Right cardiac atrium (tissue), 5 donors: Measurements from ENCODE around the gene CYGB. TPM values are rescaled to one million over a fixed set of nuclear protein-coding genes. Genes with fewer than 3 reads are reported as not detected.
"Not testable (repeated sequence)": the region's sequence is repeated elsewhere in the genome, so short reads cannot be mapped to it uniquely, and the experiment has no call there.

ENCODE experiments used
- ATAC-seq, 2 donors: fragments of 200-7000 bp; cut with Tn5 transposase; one replicate each; pipeline versions ENCODE4 v1.8.0 to v1.9.1; 2020; ENCODE audit warnings: moderate library complexity in 2 of 2, mild to moderate bottlenecking in 1 of 2
- DNase-seq, 3 donors: peaks; one replicate each; pipeline ENCODE4 v3.0.0-alpha.2; 2020
- H3K27ac ChIP-seq: one replicate; pipeline ENCODE4 v1.5.1; 2013; ENCODE audit warnings: mild to moderate bottlenecking, low read length, control low read depth, moderate library complexity
- H3K27me3 ChIP-seq: one replicate; pipeline ENCODE4 v1.6.1; 2013; ENCODE audit not compliant: control insufficient read depth, insufficient read depth
- H3K4me1 ChIP-seq: one replicate; pipeline ENCODE4 v1.6.1; 2013; ENCODE audit warnings: low read length; ENCODE audit not compliant: control insufficient read depth, insufficient read depth
- H3K4me3 ChIP-seq: one replicate; pipeline ENCODE4 v1.5.1; 2013; ENCODE audit warnings: low read length, control low read depth
- H3K9me3 ChIP-seq: one replicate; pipeline ENCODE4 v1.6.1; 2013; ENCODE audit warnings: low read length; ENCODE audit not compliant: control insufficient read depth
- WGBS: extraction: QIAGEN DNeasy Blood & Tissue Kit; methylation state at CpG from one replicate; pipeline ENCODE4 v1.1.7; 2013; 5-methylcytosine and 5-hydroxymethylcytosine counted together
- intact Hi-C, 4 donors: fragments of 100-400 bp; cut with DNase I; formaldehyde crosslinking; loops; one replicate each; pipeline versions ENCODE4 v1.11.0 to v1.14.0; 2022 to 2023
- polyA plus RNA-seq: library from polyadenylated mRNA; stranded (reverse); fragments of 200-250 nt; gene quantifications from one replicate; pipeline ENCODE4 v1.2.3, GENCODE V29; 2013
- total RNA-seq, 4 donors: library from RNA; stranded (reverse); fragmentation: NEBNext Ultra II Directional; extraction: Animal tissue kit (Norgen Biotek cat#: 25700); gene quantifications; one replicate each; pipeline ENCODE4 v1.2.1, GENCODE V29; 2021
- donor health status: healthy with polysubstance abuse.
- donor health status: DM: no; HTN: yes; CAD: no.
- donor health status: DM: no; HTN: no; CAD: no.
- donor health status: DM: no; HTN: yes; CAD: no; lungs with severe emphysema.
- donor health status: DM: yes; HTN: yes; CAD: no.

Gene CYGB
- total and polyA plus RNA-seq, 5 donors = 46.6 to 83.9 (median 65.5) TPM

GRCh38 chr17:76560036-76560876, 22.7 kb upstream of the CYGB start:
- ATAC-seq (no peak), DNase-seq (no peak)
- H3K4me3 ChIP-seq = no peak overlapping the region
- H3K27ac ChIP-seq = peak overlapping the region; percentile 36
- H3K27me3 ChIP-seq = no peaks in the 10 kb centered on the region
- intact Hi-C loops = no loop called here
- no peaks in the 10 kb centered on the region for H3K9me3 ChIP-seq
- peaks cover 2% of the 10 kb centered on the region for H3K4me1 ChIP-seq
- WGBS = 86% methylated on average over 10 of the region's 10 CpGs

GRCh38 chr17:76559460-76559859, 22.0 kb upstream of the CYGB start:
- ATAC-seq, DNase-seq, H3K27me3 ChIP-seq, H3K4me3 ChIP-seq, H3K4me1 ChIP-seq, H3K9me3 ChIP-seq: not testable (repeated sequence)
- WGBS = 77% methylated on average over 7 of the region's 7 CpGs
- peak overlapping the region; percentile 71 for H3K27ac ChIP-seq
- intact Hi-C loops = loop anchor here in 2 of 4 donors (5.0 to 10.0 kb wide), 4 partner anchors 37 to 155 kb away; partner anchors contain the start of gene MXRA7 (in 1 of the 2)

GRCh38 chr17:76558198-76559095, 20.9 kb upstream of the CYGB start:
- Histone ChIP-seq H3K4me1 (peaks cover 2% of the 10 kb centered on the region), H3K4me3 (peak overlapping the region; percentile 80), H3K27ac (peak overlapping the region; percentile 90), H3K9me3 (no peaks in the 10 kb centered on the region), H3K27me3 (no peaks in the 10 kb centered on the region)
- ATAC-seq (peak in 1 of 2 donors; percentile 47), DNase-seq (no peak)
- WGBS = under 1% methylated on average over 14 of the region's 14 CpGs
- intact Hi-C loops = loop anchor here in 2 of 4 donors (5.0 to 10.0 kb wide), 4 partner anchors 36 to 156 kb away; partner anchors contain the start of gene MXRA7 (in 1 of the 2)

DNA sequence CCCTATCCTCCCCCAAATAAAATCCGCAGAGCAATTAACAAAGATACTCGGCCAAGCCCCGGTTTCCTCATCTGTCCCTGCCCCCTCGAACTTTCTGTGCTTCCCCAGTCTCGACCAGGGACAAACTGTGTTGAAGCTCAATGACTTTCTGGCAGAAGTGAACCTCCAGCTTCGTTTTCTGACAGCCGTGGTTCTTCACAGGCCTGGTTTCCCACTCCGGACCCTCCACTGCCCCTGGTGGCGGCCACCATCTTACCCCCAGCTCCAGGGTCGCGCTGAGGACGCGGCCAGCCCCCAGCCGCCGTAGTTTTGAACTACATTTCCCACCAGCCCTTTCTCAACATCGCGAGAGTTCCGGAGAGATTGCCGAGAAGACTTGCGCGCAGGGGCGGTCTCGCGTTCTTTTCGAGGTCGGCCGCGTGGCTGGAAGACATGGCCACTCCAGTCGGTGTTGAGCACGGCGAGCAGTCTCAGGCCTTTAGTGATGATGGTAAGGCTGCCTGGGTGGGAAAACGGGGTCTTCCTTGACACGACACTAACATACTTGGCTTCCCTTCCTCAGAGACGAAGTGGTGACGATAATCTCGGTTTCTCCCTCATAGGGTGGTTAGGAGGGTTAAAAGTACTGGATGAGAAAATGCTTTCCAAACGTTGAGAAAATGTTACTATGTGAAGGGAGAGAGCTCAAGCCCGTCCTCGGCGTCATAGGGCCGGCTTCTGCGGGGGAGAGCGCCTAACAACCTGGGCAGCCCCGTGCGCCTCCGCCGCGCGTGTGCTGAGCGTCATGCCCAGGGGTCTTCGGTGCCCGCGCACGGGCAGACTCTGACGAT, 20.1 kb upstream of the CYGB start:
- intact Hi-C loops = loop anchor here in 2 of 4 donors (5.0 to 10.0 kb wide), 4 partner anchors 35 to 157 kb away; partner anchors contain the start of gene MXRA7 (in 1 of the 2)
- WGBS = under 1% methylated on average over 55 of the region's 55 CpGs
- Histone ChIP-seq H3K4me3 (peak overlapping the region; percentile 80), H3K4me1 (peaks cover 2% of the 10 kb centered on the region), H3K27ac (peak overlapping the region; percentile 92), H3K9me3 (no peaks in the 10 kb centered on the region), H3K27me3 (no peaks in the 10 kb centered on the region)
- peak; percentile 95 to 97 (median 97) for DNase-seq
- ATAC-seq = peak; percentile 93 to 94

GRCh38 chr17:76556765-76557367, 19.4 kb upstream of the CYGB start:
- Histone ChIP-seq H3K9me3 (no peaks in the 10 kb centered on the region), H3K4me1 (peaks cover 2% of the 10 kb centered on the region), H3K27ac (peak overlapping the region; percentile 92), H3K27me3 (no peaks in the 10 kb centered on the region), H3K4me3 (peak overlapping the region; percentile 80)
- 40% methylated on average over 30 of the region's 30 CpGs for WGBS
- DNase-seq (peak in 2 of 3 donors; percentile 68), ATAC-seq (peak; percentile 20 to 28)
- intact Hi-C loops = loop anchor here in 2 of 4 donors (5.0 to 10.0 kb wide), 4 partner anchors 35 to 158 kb away; partner anchors contain the start of gene MXRA7 (in 1 of the 2)

DNA sequence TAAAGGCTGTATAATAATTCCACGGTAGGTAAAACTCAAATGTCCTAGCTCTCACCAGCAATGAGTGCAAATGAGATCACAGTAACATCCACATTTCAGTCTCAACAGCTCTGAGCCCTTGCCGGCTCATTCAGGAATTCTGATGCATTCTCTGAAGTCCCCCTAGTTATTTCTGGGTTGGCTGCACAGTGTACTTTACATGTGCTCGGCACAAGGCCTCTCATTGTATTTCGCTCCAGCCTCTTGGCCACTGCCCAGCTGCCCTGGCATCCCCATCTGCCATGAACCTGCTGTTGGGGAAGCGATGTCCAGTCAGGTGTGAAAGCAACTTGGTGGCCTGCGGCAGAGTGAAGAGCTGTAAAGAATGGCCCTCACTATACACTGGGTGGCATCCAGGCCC, 16.6 kb upstream of the CYGB start:
- DNase-seq = peak in 2 of 3 donors; percentile 71 to 75
- Histone ChIP-seq H3K27me3 (no peaks in the 10 kb centered on the region), H3K9me3 (no peaks in the 10 kb centered on the region), H3K27ac (peak overlapping the region; percentile 65), H3K4me1 (peaks cover 6% of the 10 kb centered on the region), H3K4me3 (no peak overlapping the region)
- intact Hi-C loops = loop anchor here in 1 of 4 donors (10.0 kb wide), 1 partner anchor 161 kb away; the partner anchor contains the start of gene MXRA7
- WGBS = 49% methylated on average over 6 of the region's 6 CpGs
- peak in 1 of 2 donors; percentile 11 for ATAC-seq

DNA sequence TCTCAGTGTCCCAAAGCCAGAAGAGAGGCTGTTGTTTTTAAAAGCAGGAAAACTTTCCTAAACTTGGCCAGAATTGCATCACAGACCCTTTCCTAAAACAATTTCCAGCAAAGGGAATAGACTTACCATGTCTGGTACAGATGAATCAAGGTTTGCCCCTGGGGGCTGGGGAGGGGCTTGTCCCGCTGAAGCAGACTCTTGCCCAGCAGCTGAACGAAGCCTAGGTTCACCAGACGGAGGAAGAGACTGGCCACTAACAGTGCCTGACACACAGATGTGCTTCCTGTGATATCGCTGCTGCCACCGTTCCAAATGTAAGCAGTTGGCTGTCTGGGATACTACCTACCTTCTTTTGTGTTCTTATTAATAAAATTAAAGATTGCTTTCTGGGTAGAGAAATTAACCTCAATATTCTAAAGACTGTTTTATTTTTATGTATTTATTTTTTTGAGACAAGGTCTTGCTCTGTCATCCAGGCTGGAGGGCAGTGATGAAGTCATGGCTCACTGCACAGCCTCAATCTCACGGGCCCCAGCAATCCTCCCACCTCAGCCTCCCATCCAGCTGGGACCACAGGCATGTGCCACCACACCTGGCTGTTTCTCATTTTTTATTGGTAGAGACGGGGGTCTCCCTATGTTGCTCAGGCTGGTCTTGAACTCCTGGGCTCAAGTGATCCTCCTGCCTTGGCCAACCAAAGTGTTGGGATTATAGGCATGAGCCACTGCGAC, 15.8 kb upstream of the CYGB start:
- ATAC-seq = no peak
- H3K27me3 ChIP-seq = no peaks in the 10 kb centered on the region
- H3K4me1 ChIP-seq = peaks cover 6% of the 10 kb centered on the region
- no peaks in the 10 kb centered on the region for H3K9me3 ChIP-seq
- H3K4me3 ChIP-seq = no peak overlapping the region
- WGBS = 78% methylated on average over 8 of the region's 8 CpGs
- no peak for DNase-seq
- intact Hi-C loops = loop anchor here in 1 of 4 donors (10.0 kb wide), 1 partner anchor 161 kb away; the partner anchor contains the start of gene MXRA7
- H3K27ac ChIP-seq = peak overlapping the region; percentile 54

DNA sequence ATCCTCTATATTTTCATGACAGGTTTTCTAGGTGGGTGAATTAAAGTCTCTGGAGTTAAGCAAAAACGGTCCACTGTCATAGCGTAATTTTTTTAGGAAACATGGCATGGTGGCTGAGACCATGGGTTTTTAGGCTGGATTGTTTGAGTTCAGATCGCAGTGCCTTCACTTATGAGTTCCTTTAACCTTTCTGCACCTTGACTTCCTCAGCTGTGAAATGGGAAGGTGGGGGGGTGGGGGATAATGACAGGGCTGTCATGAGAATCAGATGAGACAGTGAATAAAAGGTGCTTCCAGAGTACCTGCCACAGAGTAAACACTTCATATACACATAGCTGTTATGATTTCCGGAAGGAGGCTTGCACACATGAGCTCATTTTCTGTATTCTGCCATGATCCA, 14.2 kb upstream of the CYGB start:
- intact Hi-C loops = loop anchor here in 1 of 4 donors (10.0 kb wide), 1 partner anchor 163 kb away; the partner anchor contains the start of gene MXRA7
- no peaks in the 10 kb centered on the region for H3K27me3 ChIP-seq
- H3K9me3 ChIP-seq = no peaks in the 10 kb centered on the region
- no peak overlapping the region for H3K4me3 ChIP-seq
- peaks cover 12% of the 10 kb centered on the region for H3K4me1 ChIP-seq
- 89% methylated on average over 4 of the region's 4 CpGs for WGBS
- ATAC-seq = no peak
- DNase-seq = no peak
- no peak overlapping the region for H3K27ac ChIP-seq
